Smooth muscle cell (in vitro differentiated cells): ENCODE data around the gene WDFY4. TPM values are rescaled to one million over a fixed set of nuclear protein-coding genes. Genes with fewer than 3 reads are reported as not detected.

Experiments used
- DNase-seq: peaks from one replicate; lab custom pipeline; 2025; ENCODE audit not compliant: unreplicated experiment; lab: John Stamatoyannopoulos, UW
- H2AFZ ChIP-seq: fragments of 200-600 bp; sonication (generic); 2 replicates; pipeline ENCODE4 v1.6.0; 2016; ENCODE audit warnings: antibody characterized with exemption, low read depth, mild to moderate bottlenecking
- H3F3A ChIP-seq: fragments of 200-600 bp; sonication (generic); 2 replicates; pipeline ENCODE4 v1.6.0; 2017; ENCODE audit warnings: antibody characterized with exemption, low read depth
- H3K27ac ChIP-seq: fragments of 200-600 bp; sonication (generic); 2 replicates; pipeline ENCODE4 v1.5.1; 2016; ENCODE audit warnings: low read depth, mild to moderate bottlenecking
- H3K27me3 ChIP-seq: fragments of 200-600 bp; sonication (generic); 2 replicates; pipeline ENCODE4 v1.6.1; 2016; ENCODE audit warnings: low read depth, mild to moderate bottlenecking
- H3K36me3 ChIP-seq: fragments of 200-600 bp; sonication (generic); 2 replicates; pipeline ENCODE4 v1.5.1; 2016; ENCODE audit warnings: low read depth
- H3K4me1 ChIP-seq: fragments of 200-600 bp; sonication (generic); 2 replicates; pipeline ENCODE4 v1.5.1; 2016; ENCODE audit warnings: low read depth
- H3K4me2 ChIP-seq: fragments of 200-600 bp; sonication (generic); 2 replicates; pipeline ENCODE4 v1.6.0; 2016; ENCODE audit warnings: mild to moderate bottlenecking
- H3K4me3 ChIP-seq: fragments of 200-600 bp; sonication (generic); 2 replicates; pipeline ENCODE4 v1.5.1; 2016; ENCODE audit warnings: mild to moderate bottlenecking
- H3K79me2 ChIP-seq: fragments of 200-600 bp; sonication (generic); 2 replicates; pipeline ENCODE4 v1.6.0; 2016; ENCODE audit warnings: low read depth, mild to moderate bottlenecking
- H3K9ac ChIP-seq: fragments of 200-600 bp; sonication (generic); 2 replicates; pipeline ENCODE4 v1.6.0; 2016; ENCODE audit warnings: low read depth
- H3K9me3 ChIP-seq: fragments of 200-600 bp; sonication (generic); replicated peaks from 2 replicates; pipeline ENCODE4 v1.5.1; 2016; ENCODE audit warnings: low read depth
- H4K20me1 ChIP-seq: fragments of 200-600 bp; sonication (generic); 2 replicates; pipeline ENCODE4 v1.6.0; 2016; ENCODE audit warnings: low read depth
- CTCF ChIP-seq: fragments of 200-600 bp; sonication (generic); IDR thresholded peaks from 2 replicates; pipeline ENCODE4 v1.5.1; 2017; ENCODE audit warnings: borderline replicate concordance, mild to moderate bottlenecking, antibody characterized with exemption; ENCODE audit not compliant: insufficient read depth, poor library complexity, severe bottlenecking
- WGBS: methylation state at CpG from one replicate; pipeline ENCODE4 v1.1.7; 2016; ENCODE audit warnings: low lambda C conversion rate; 5-methylcytosine and 5-hydroxymethylcytosine counted together
- polyA plus RNA-seq: library from polyadenylated mRNA; unstranded; fragments of >200 nt; fragmentation: Nextera tagmentation; extraction: Ambion mirVana; gene quantifications from 2 replicates; pipeline ENCODE4 v1.2.1, GENCODE V29; 2016
- total RNA-seq: library from RNA; depleted of rRNA; stranded (reverse); fragments of >200 nt; gene quantifications from 2 replicates; pipeline ENCODE4 v1.2.3, GENCODE V29; 2014

WDFY4 gene
- total and polyA plus RNA-seq, 2 experiments from 2014 or later, result not detected

GRCh38 chr10:48731654-48732053 is 47.0 kb downstream of the WDFY4 start:
- Histone ChIP-seq H3K9ac (no peak overlapping the region), H3K36me3 (no peaks in the 10 kb centered on the region), H3K9me3 (no peaks in the 10 kb centered on the region), H3K79me2 (no peaks in the 10 kb centered on the region), H3K4me2 (no peak overlapping the region), H3F3A (no peaks in the 10 kb centered on the region), H3K27me3 (peaks cover 19% of the 10 kb centered on the region), H3K4me1 (no peaks in the 10 kb centered on the region), H3K4me3 (no peak overlapping the region), H3K27ac (no peak overlapping the region), H2AFZ (no peak overlapping the region), H4K20me1 (no peaks in the 10 kb centered on the region)
- DNase-seq, result no peak
- WGBS, result 100% methylated on average over 2 of the region's 2 CpGs
- no peak for TF ChIP-seq CTCF

GRCh38 chr10:48733329-48733728 is 48.7 kb downstream of the WDFY4 start:
- no peak overlapping the region for H3K9ac ChIP-seq
- no peak overlapping the region for H3K4me3 ChIP-seq
- H3K4me2 ChIP-seq, result no peak overlapping the region
- no peaks in the 10 kb centered on the region for H3K4me1 ChIP-seq
- TF ChIP-seq CTCF, result no peak
- H3K9me3 ChIP-seq, result no peaks in the 10 kb centered on the region
- 77% methylated on average over 1 of the region's 1 CpG for WGBS
- H3K36me3 ChIP-seq, result no peaks in the 10 kb centered on the region
- H3K27ac ChIP-seq, result no peak overlapping the region
- no peak overlapping the region for H2AFZ ChIP-seq
- no peaks in the 10 kb centered on the region for H3F3A ChIP-seq
- H3K79me2 ChIP-seq, result no peaks in the 10 kb centered on the region
- no peak for DNase-seq
- peaks cover 15% of the 10 kb centered on the region for H3K27me3 ChIP-seq
- H4K20me1 ChIP-seq, result no peaks in the 10 kb centered on the region

- H3K9me3 ChIP-seq, result no peaks in the 10 kb centered on the region
These were observed 51.2 kb downstream of the WDFY4 start for GRCh38 chr10:48735836-48736390.

More at GRCh38 chr10:48735836-48736390, 51.2 kb downstream of the WDFY4 start:
- WGBS, result 82% methylated on average over 8 of the region's 8 CpGs
- no peak overlapping the region for H2AFZ ChIP-seq
- H3F3A ChIP-seq, result no peaks in the 10 kb centered on the region
- no peaks in the 10 kb centered on the region for H3K79me2 ChIP-seq
- no peak overlapping the region for H3K27ac ChIP-seq
- no peaks in the 10 kb centered on the region for H4K20me1 ChIP-seq
- no peaks in the 10 kb centered on the region for H3K4me1 ChIP-seq
- no peak overlapping the region for H3K4me2 ChIP-seq
- H3K4me3 ChIP-seq, result no peak overlapping the region
- no peak overlapping the region for H3K9ac ChIP-seq
- H3K27me3 ChIP-seq, result no peaks in the 10 kb centered on the region
- H3K36me3 ChIP-seq, result no peaks in the 10 kb centered on the region
- DNase-seq, result no peak
- no peak for TF ChIP-seq CTCF
